Parathyroid adenoma (tissue), 2 donors: ENCODE data around the gene HDAC4.
"Not testable (repeated sequence)": the region's sequence is repeated elsewhere in the genome, so short reads cannot be mapped to it uniquely, and the experiment has no call there.

Experiments used
- H2AFZ ChIP-seq: fragments of 300-600 bp; sonication (generic); one replicate; pipeline ENCODE4 v1.7.0; 2017; ENCODE audit warnings: antibody characterized with exemption, mild to moderate bottlenecking
- H3K27ac ChIP-seq: fragments of 300-600 bp; sonication (generic); one replicate; pipeline ENCODE4 v1.7.0; 2017
- H3K27me3 ChIP-seq: fragments of 300-600 bp; sonication (generic); one replicate; pipeline ENCODE4 v1.7.0; 2017; ENCODE audit warnings: low read length; ENCODE audit not compliant: control insufficient read depth, insufficient read depth
- H3K36me3 ChIP-seq: fragments of 300-600 bp; sonication (generic); one replicate; pipeline ENCODE4 v1.7.0; 2017; ENCODE audit warnings: low read length; ENCODE audit not compliant: control insufficient read depth, insufficient read depth
- H3K4me1 ChIP-seq: fragments of 300-600 bp; sonication (generic); one replicate; pipeline ENCODE4 v1.7.0; 2017; ENCODE audit warnings: control low read depth
- H3K4me2 ChIP-seq: fragments of 300-600 bp; sonication (generic); one replicate; pipeline ENCODE4 v1.7.0; 2017; ENCODE audit warnings: low read length
- H3K4me3 ChIP-seq: fragments of 300-600 bp; sonication (generic); one replicate; pipeline ENCODE4 v1.7.0; 2017; ENCODE audit warnings: low read depth, low read length
- H3K79me2 ChIP-seq: fragments of 300-600 bp; sonication (generic); one replicate; pipeline ENCODE4 v1.7.0; 2017; ENCODE audit warnings: control low read depth
- H3K9ac ChIP-seq: fragments of 300-600 bp; sonication (generic); one replicate; pipeline ENCODE4 v1.7.0; 2017; ENCODE audit warnings: mild to moderate bottlenecking
- H3K9me3 ChIP-seq: fragments of 300-600 bp; sonication (generic); one replicate; pipeline ENCODE4 v1.7.0; 2017; ENCODE audit warnings: low read length; ENCODE audit not compliant: control insufficient read depth
- TF ChIP-seq, protein P1 (sequence below): fragments of 300-600 bp; sonication (generic); IDR thresholded peaks from one replicate; pipeline ENCODE4 v1.7.0; 2017; ENCODE audit warnings: antibody characterized with exemption, mild to moderate bottlenecking
- donor health status: primary hyperparathyroidism.

Gene HDAC4

GRCh38 chr2:239400596-239401066 is at the start of gene HDAC4:
Gene HDAC4, minus strand, starts transcription at chr2:239401020. Its CDS starts 48,321 bp downstream, at chr2:239352699.
- Histone ChIP-seq H3K4me3 (peak within 1 kb of the TSS; percentile 95), H3K36me3 (no peaks in the 10 kb centered on the region), H3K79me2 (peaks cover 6% of the 10 kb centered on the region), H3K9me3 (no peaks in the 10 kb centered on the region), H3K4me1 (no peaks in the 10 kb centered on the region), H3K9ac (peak within 1 kb of the TSS; percentile 95), H3K4me2 (peak within 1 kb of the TSS; percentile 88), H3K27me3 (no peaks in the 10 kb centered on the region), H3K27ac (peak within 1 kb of the TSS; percentile 98), H2AFZ (peak within 1 kb of the TSS; percentile 97)
- TF ChIP-seq, protein P1, sequence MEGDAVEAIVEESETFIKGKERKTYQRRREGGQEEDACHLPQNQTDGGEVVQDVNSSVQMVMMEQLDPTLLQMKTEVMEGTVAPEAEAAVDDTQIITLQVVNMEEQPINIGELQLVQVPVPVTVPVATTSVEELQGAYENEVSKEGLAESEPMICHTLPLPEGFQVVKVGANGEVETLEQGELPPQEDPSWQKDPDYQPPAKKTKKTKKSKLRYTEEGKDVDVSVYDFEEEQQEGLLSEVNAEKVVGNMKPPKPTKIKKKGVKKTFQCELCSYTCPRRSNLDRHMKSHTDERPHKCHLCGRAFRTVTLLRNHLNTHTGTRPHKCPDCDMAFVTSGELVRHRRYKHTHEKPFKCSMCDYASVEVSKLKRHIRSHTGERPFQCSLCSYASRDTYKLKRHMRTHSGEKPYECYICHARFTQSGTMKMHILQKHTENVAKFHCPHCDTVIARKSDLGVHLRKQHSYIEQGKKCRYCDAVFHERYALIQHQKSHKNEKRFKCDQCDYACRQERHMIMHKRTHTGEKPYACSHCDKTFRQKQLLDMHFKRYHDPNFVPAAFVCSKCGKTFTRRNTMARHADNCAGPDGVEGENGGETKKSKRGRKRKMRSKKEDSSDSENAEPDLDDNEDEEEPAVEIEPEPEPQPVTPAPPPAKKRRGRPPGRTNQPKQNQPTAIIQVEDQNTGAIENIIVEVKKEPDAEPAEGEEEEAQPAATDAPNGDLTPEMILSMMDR: no peak

GRCh38 chr2:239449468-239449867 is 48.6 kb upstream of the HDAC4 start:
- H3K4me2 ChIP-seq, H3K27me3 ChIP-seq, H3K79me2 ChIP-seq, H3K36me3 ChIP-seq, H3K9me3 ChIP-seq, H3K27ac ChIP-seq, H3K4me3 ChIP-seq, H3K9ac ChIP-seq, H3K4me1 ChIP-seq, H2AFZ ChIP-seq: not testable (repeated sequence)

GRCh38 chr2:239445771-239446524 is 45.1 kb upstream of the HDAC4 start:
- Histone ChIP-seq H3K27ac (no peak overlapping the region), H3K4me1 (no peaks in the 10 kb centered on the region), H3K27me3 (no peaks in the 10 kb centered on the region), H3K36me3 (no peaks in the 10 kb centered on the region), H3K4me3 (no peak overlapping the region), H3K9ac (no peak overlapping the region), H3K9me3 (no peaks in the 10 kb centered on the region), H3K79me2 (no peaks in the 10 kb centered on the region), H3K4me2 (no peak overlapping the region), H2AFZ (no peak overlapping the region)
- TF ChIP-seq, protein P1: no peak

DNA sequence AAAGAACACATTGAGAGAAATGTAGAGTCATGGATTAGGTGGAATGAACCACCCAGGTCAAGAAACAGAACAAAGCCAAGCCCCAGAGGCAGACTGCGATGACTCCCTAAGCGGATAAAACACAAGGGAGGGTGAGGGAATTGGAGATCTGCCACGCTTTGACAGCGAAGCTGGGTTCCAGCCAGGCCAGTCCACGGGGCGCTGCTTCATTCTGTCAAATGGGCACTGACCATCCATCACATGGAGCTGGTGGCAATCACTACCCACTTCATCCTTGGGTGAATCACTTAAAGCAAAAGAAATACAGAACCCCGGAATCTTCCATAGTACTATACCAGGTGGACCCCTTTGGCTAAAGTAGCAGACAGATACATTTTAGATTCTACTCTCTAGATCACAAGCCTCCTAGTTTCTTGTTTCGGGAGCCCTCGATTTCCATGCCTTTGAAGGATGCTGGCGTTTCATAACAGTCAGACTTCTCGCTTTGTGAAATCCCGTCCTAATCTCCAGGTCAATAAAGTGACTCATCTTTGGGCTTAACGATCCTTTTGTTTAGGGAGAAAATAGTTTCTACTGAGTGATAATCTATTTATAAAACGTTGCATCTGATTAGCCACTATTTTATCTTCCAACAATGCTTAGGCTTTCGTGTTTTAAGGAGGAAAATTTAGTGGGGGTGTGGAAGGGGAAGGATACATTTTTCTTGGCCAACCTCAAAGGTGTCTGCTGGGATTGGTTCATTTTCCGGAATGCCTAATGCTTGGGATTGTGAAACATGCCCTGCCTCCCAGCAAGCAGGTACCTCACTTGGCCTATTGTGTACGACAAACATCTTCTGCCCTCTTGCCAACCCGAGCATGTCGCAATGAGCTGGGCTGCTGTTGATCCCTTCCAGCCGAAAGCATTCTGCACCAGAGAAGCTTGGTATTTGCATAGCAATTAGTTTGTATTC is 44.1 kb upstream of the HDAC4 start:
- TF ChIP-seq, protein P1: no peak
- no peak overlapping the region for H3K4me3 ChIP-seq
- no peak overlapping the region for H3K9ac ChIP-seq
- no peaks in the 10 kb centered on the region for H3K9me3 ChIP-seq
- no peak overlapping the region for H3K4me2 ChIP-seq
- H3K79me2 ChIP-seq: no peaks in the 10 kb centered on the region
- no peak overlapping the region for H2AFZ ChIP-seq
- no peaks in the 10 kb centered on the region for H3K4me1 ChIP-seq
- no peaks in the 10 kb centered on the region for H3K27me3 ChIP-seq
- H3K36me3 ChIP-seq: no peaks in the 10 kb centered on the region
- no peak overlapping the region for H3K27ac ChIP-seq
